ENCODE measurements around the gene ZNF526.

Gene ZNF526

GRCh38 chr19:42252365-42253244, 32.5 kb downstream of the ZNF526 start (continued):
- TF ChIP-seq ZNF555 (tag by site-specific recombination; conservative IDR thresholded peaks at IDR 0.05) (no peak), ZNF221 (tag by site-specific recombination; IDR thresholded peaks at IDR 0.05; ENCODE audit: borderline replicate concordance) (no peak), ZNF292 (tag by site-specific recombination; IDR thresholded peaks at IDR 0.05; ENCODE audit: borderline replicate concordance, low read depth) (no peak), ZBTB49 (tag by site-specific recombination; IDR thresholded peaks at IDR 0.05; ENCODE audit: low read depth) (no peak), ZNF112 (tag by site-specific recombination; IDR thresholded peaks at IDR 0.05) (no peak), ZNF513 (tag by site-specific recombination; IDR thresholded peaks at IDR 0.05) (no peak), ZBTB44 (tag by site-specific recombination; IDR thresholded peaks at IDR 0.05) (peak; percentile 20; the same call in 1 of the 2 replicates), REPIN1 (tag by site-specific recombination; IDR thresholded peaks at IDR 0.05; ENCODE audit: low read depth) (no peak), AEBP2 (tag by site-specific recombination; IDR thresholded peaks at IDR 0.05; ENCODE audit: borderline replicate concordance) (no peak), ZNF26 (tag by site-specific recombination; IDR thresholded peaks at IDR 0.05) (no peak), ZNF398 (tag by site-specific recombination; IDR thresholded peaks at IDR 0.05) (peak; percentile 95), BCL11A (tag by site-specific recombination; IDR thresholded peaks at IDR 0.05; ENCODE audit: low read depth) (peak; percentile 33; the same call in 1 of the 2 replicates), BCL11B (tag by site-specific recombination; IDR thresholded peaks at IDR 0.05; ENCODE audit: low read depth) (no peak), ZNF660 (tag by site-specific recombination; IDR thresholded peaks at IDR 0.05) (peak; percentile 63), ZNF544 (tag by site-specific recombination; IDR thresholded peaks at IDR 0.05) (no peak), ZNF211 (tag by site-specific recombination; IDR thresholded peaks at IDR 0.05; ENCODE audit: low read depth) (no peak), ZNF629 (tag by site-specific recombination; IDR thresholded peaks at IDR 0.05) (peak; percentile 79), ZNF639 (tag by site-specific recombination; IDR thresholded peaks at IDR 0.05) (peak; percentile 21; the same call in 1 of the 2 replicates), ZNF266 (tag by site-specific recombination; IDR thresholded peaks at IDR 0.05; ENCODE audit: low read depth) (no peak), ZNF354C (tag by site-specific recombination; IDR thresholded peaks at IDR 0.05; ENCODE audit: borderline replicate concordance, low read depth) (no peak), ZNF184 (tag by site-specific recombination; IDR thresholded peaks at IDR 0.05) (no peak), ZNF792 (tag by site-specific recombination; IDR thresholded peaks at IDR 0.05) (peak; percentile 62; the same call in 1 of the 2 replicates), ZNF391 (tag by site-specific recombination; IDR thresholded peaks at IDR 0.05; ENCODE audit: borderline replicate concordance, low read depth) (peak; percentile 47; the same call in 1 of the 2 replicates), ZBTB6 (tag by site-specific recombination; IDR thresholded peaks at IDR 0.05) (no peak)

Measured in HEK293 (cell line).